Lower leg skin (tissue), 4 donors: ENCODE data around the gene AAMP. TPM values are rescaled to one million over a fixed set of nuclear protein-coding genes. Genes with fewer than 3 reads are reported as not detected.

Source experiments
- DNase-seq, 2 donors: peaks; one replicate each; pipeline ENCODE4 v3.0.0-alpha.2; 2019; ENCODE audit warnings: low spot score in 2 of 2
- H3K4me3 ChIP-seq: fragments of 200-600 bp; sonication (generic); 2 replicates; pipeline ENCODE4 v1.5.1; 2017; ENCODE audit warnings: mild to moderate bottlenecking, low read depth; ENCODE audit not compliant: poor library complexity, severe bottlenecking
- POLR2A ChIP-seq, 2 donors: fragments of 450-650 bp; IDR thresholded peaks; one replicate each; pipeline ENCODE4 v1.6.1; 2016 to 2017; ENCODE audit warnings: antibody characterized with exemption in 2 of 2, mild to moderate bottlenecking in 1 of 2, moderate library complexity in 1 of 2
- WGBS, 2 donors: methylation state at CpG; one replicate each; pipeline ENCODE4 v1.1.5; 2018; 5-methylcytosine and 5-hydroxymethylcytosine counted together
- intact Hi-C: fragments of 100-400 bp; cut with DNase I; formaldehyde crosslinking; loops from one replicate; pipeline ENCODE4 v1.15.0; 2023; ENCODE audit warnings: low total_unique reads
- total RNA-seq, 4 donors: library from RNA; depleted of rRNA; stranded (reverse); fragments of >200 nt; gene quantifications; one replicate each; pipeline ENCODE4 v1.1.0, GENCODE V29; 2016
- TF ChIP-seq, protein P1 (sequence below), 3 donors: fragments of 450-650 bp; IDR thresholded peaks; one replicate each; pipeline ENCODE4 v1.5.1; 2016; ENCODE audit warnings: antibody characterized with exemption in 3 of 3, mild to moderate bottlenecking in 3 of 3, moderate library complexity in 2 of 3

Gene AAMP
- total RNA-seq, 4 donors from 2014 or later, result 142 to 171 (median 151) TPM

GRCh38 chr2:218266316-218266979 is 3.5 kb downstream of the AAMP start:
- no peak for TF ChIP-seq POLR2A (IDR thresholded peaks at IDR 0.05)
- TF ChIP-seq, protein P1, sequence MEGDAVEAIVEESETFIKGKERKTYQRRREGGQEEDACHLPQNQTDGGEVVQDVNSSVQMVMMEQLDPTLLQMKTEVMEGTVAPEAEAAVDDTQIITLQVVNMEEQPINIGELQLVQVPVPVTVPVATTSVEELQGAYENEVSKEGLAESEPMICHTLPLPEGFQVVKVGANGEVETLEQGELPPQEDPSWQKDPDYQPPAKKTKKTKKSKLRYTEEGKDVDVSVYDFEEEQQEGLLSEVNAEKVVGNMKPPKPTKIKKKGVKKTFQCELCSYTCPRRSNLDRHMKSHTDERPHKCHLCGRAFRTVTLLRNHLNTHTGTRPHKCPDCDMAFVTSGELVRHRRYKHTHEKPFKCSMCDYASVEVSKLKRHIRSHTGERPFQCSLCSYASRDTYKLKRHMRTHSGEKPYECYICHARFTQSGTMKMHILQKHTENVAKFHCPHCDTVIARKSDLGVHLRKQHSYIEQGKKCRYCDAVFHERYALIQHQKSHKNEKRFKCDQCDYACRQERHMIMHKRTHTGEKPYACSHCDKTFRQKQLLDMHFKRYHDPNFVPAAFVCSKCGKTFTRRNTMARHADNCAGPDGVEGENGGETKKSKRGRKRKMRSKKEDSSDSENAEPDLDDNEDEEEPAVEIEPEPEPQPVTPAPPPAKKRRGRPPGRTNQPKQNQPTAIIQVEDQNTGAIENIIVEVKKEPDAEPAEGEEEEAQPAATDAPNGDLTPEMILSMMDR (IDR thresholded peaks at IDR 0.05), result no peak
- WGBS, 2 donors, result 88 to 89% methylated on average over 15 of the region's 15 CpGs
- no peak overlapping the region for H3K4me3 ChIP-seq
- peak in 1 of 2 donors; percentile 75 for DNase-seq
- intact Hi-C loops, result loop anchor here (10.0 kb wide), 1 partner anchor 82 kb away; no protein-coding TSS in a partner anchor

GRCh38 chr2:218265626-218266025 is 4.3 kb downstream of the AAMP start:
- DNase-seq, result peak in 1 of 2 donors; percentile 82
- WGBS, 2 donors, result 90 to 95% methylated on average over 8 of the region's 8 CpGs
- intact Hi-C loops, result loop anchor here (10.0 kb wide), 1 partner anchor 81 kb away; no protein-coding TSS in a partner anchor
- TF ChIP-seq, protein P1 (IDR thresholded peaks at IDR 0.05), result no peak
- no peak for TF ChIP-seq POLR2A (IDR thresholded peaks at IDR 0.05)
- H3K4me3 ChIP-seq, result no peak overlapping the region

DNA sequence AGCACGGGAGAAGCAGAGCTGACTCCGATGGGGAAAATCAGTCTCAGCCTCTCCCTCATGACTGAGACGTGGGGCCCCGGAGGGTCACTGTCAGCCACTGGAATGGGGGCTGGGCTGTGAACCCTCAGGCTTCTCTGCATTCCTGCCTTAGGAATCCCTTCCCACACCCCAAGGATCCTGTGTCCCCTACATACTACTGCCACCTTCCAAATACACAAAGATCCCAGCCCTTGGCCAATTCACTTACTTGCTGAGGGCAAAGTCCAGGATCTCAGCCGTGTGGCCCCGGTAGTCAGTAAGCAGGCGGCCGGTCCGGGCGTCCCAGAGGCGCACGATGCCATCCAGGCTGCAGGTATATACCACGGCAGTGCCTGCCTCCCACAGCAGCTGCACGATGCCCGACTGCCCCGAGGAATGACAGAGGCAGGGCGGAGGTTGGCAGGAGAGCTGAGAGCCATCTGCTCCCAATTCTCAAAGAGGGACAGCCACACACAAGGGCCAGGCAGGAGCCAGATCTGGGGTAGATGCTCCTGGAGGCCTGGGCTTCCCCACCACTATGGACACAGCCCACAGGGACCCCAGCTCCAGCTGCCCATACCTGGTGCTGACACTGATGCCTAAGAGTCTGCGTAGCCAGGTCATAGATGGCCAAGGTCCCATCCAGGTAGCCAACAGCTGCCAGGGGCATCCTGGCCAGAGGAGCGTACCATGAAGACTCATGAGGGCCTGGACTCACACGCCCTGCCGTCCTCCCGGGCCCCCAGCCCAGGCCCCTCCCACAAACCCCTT is 5.0 kb downstream of the AAMP start:
- WGBS, 2 donors, result 81 to 89% methylated on average over 19 to 22 of the region's 22 CpGs
- DNase-seq, result peak in 1 of 2 donors; percentile 75
- intact Hi-C loops, result loop anchor here (10.0 kb wide), 1 partner anchor 80 kb away; no protein-coding TSS in a partner anchor
- TF ChIP-seq, protein P1 (IDR thresholded peaks at IDR 0.05), result no peak
- no peak for TF ChIP-seq POLR2A (IDR thresholded peaks at IDR 0.05)
- H3K4me3 ChIP-seq, result no peak overlapping the region

DNA sequence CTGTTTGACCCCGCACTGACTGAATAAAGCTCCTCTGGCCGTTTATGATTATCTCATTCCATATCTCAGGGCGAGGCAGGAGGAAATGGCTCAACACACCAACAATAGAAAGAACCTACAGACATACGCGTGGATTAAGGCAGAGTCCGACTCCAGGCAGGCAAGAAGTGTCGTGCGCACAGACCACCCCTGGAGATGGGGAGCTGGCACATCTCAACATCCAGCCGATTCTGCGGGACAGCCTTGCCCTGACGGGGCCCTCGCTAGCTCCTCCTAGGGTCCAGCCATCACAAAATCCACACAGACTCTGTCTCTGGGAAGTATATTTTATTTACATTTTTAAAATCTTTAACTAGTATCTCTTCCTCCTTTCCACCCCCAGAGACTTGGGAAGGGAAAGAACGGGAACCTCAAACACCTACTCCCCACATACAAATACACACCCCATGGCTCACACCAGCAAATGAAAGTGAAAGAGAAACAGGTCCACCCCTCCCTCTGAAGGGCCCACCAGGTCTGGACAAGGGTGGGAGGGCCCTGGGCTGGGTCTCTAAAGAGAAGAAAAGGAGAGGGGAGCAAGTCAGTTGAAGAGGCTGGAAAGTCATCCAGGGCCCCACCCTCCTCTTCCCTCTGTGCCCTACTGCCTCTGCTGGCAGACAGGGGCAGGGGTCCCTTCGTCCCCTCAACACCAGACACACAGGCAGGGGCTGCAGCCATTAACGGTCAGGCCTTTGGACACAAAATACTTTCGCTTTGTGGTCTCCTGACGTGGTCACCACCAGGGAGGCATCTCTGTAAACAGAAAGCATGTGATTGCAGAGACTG is 5.9 kb downstream of the AAMP start:
- intact Hi-C loops, result loop anchor here (10.0 kb wide), 1 partner anchor 79 kb away; no protein-coding TSS in a partner anchor
- peak in 1 of 2 donors; percentile 52 for DNase-seq
- no peak overlapping the region for H3K4me3 ChIP-seq
- WGBS, 2 donors, result 82 to 86% methylated on average over 17 of the region's 17 CpGs
- TF ChIP-seq POLR2A (IDR thresholded peaks at IDR 0.05), result no peak
- TF ChIP-seq, protein P1 (IDR thresholded peaks at IDR 0.05), result no peak
